ENCODE results near the gene EFNA5. TPM values are rescaled to one million over a fixed set of nuclear protein-coding genes. Genes with fewer than 3 reads are reported as not detected.

Gene EFNA5
- total and polyA plus RNA-seq, 2 of the 8 experiments (the other 6 are each of a cell fraction or from before 2014, with no cell fraction given), result 9.6 to 21.8 TPM

- CTCF ChIA-PET (ENCODE audit: partially characterized antibody), result interaction anchor here (0.6 kb wide), 1 partner anchor 522 kb away, joined by 5 read pairs; no protein-coding TSS in a partner anchor
Observed at GRCh38 chr5:107380654-107381053, 290.1 kb downstream of the EFNA5 start.

More at GRCh38 chr5:107380654-107381053, 290.1 kb downstream of the EFNA5 start:
- Histone ChIP-seq H3K4me3 (ENCODE audit: extremely low read depth in 1 of 4, insufficient read depth in 2 of 4, low read depth in 3 of 4, low read length in 4 of 4) (no peak overlapping the region), H2BK5ac (ENCODE audit: low read depth, low read length) (no peak overlapping the region), H2BK12ac (ENCODE audit: low read depth, low read length) (no peak overlapping the region), H3K23me2 (ENCODE audit: low read depth, low read length) (no peaks in the 10 kb centered on the region), H3K18ac (ENCODE audit: extremely low read depth, low read length) (no peak overlapping the region), H2BK15ac (ENCODE audit: low read length) (no peak overlapping the region), H2AFZ (ENCODE audit: low read length) (no peak overlapping the region), H2BK20ac (ENCODE audit: low read length) (no peak overlapping the region), H3K14ac (ENCODE audit: insufficient read length) (no peak overlapping the region), H3K23ac (ENCODE audit: insufficient read length) (no peak overlapping the region), H3K4me1 (replicated peaks in 1 of 4; ENCODE audit: control insufficient read depth in 3 of 4, insufficient read depth in 4 of 4, low read length in 3 of 4) (peaks cover 0 to 7% (median 3%) of the 10 kb centered on the region in 4 experiments; a peak in 3 of 7 replicates), H4K91ac (replicated peaks; ENCODE audit: insufficient read length, low read length) (no peak overlapping the region), H3K4me2 (ENCODE audit: insufficient read depth in 1 of 2, low read depth in 2 of 2, low read length in 2 of 2) (no peak overlapping the region), H2BK120ac (replicated peaks; ENCODE audit: low read depth, low read length) (no peak overlapping the region), H3K27me3 (replicated peaks in 1 of 4; ENCODE audit: control insufficient read depth in 3 of 4, extremely low read depth in 1 of 4, insufficient read depth in 3 of 4, low read length in 3 of 4) (no peaks in the 10 kb centered on the region), H4K5ac (ENCODE audit: insufficient read length, low read depth, low read length) (no peak overlapping the region), H3K36me3 (ENCODE audit: control insufficient read depth in 2 of 4, insufficient read depth in 4 of 4, low read length in 3 of 4) (no peaks in the 10 kb centered on the region), H3K9me3 (ENCODE audit: insufficient read depth in 2 of 2, low read depth in 1 of 2, low read length in 1 of 2) (no peaks in the 10 kb centered on the region), H3K27ac (ENCODE audit: low read depth, low read length) (no peak overlapping the region), H2AK5ac (ENCODE audit: low read depth, low read length) (no peak overlapping the region), H3K4ac (replicated peaks; ENCODE audit: insufficient read length, low read depth, low read length) (no peak overlapping the region), H4K8ac (ENCODE audit: extremely low read depth, insufficient read depth, low read length) (no peak overlapping the region), H3K79me1 (ENCODE audit: low read depth, low read length) (no peaks in the 10 kb centered on the region), H3K9ac (replicated peaks in 1 of 4; ENCODE audit: extremely low read depth in 1 of 4, low read depth in 3 of 4, low read length in 3 of 4) (no peak overlapping the region), H4K20me1 (replicated peaks in 1 of 2; ENCODE audit: control insufficient read depth in 1 of 2, insufficient read depth in 2 of 2, low read length in 2 of 2) (no peaks in the 10 kb centered on the region), H3K79me2 (ENCODE audit: control insufficient read depth in 1 of 2, insufficient read depth in 2 of 2, low read length in 2 of 2) (no peaks in the 10 kb centered on the region), H3K56ac (replicated peaks; ENCODE audit: insufficient read length, low read depth, low read length) (no peak overlapping the region)
- no peak for DNase-seq (ENCODE audit: low read depth in 1 of 2, low spot score in 2 of 2)
- no peak for FAIRE-seq
- POLR2A ChIA-PET (ENCODE audit: partially characterized antibody), result no interaction called here
- WGBS, 2 experiments (ENCODE audit: extremely low coverage in 1 of 2, insufficient coverage in 1 of 2, insufficient read length in 1 of 2, insufficient replicate concordance in 2 of 2, low coverage in 1 of 2, low lambda C conversion rate in 2 of 2, missing lambda C conversion rate in 1 of 2), result 85% methylated on average over 10 of the region's 10 CpGs; no CpG with 5 or more reads in 1 of the 2 experiments
- TF ChIP-seq, protein P1, sequence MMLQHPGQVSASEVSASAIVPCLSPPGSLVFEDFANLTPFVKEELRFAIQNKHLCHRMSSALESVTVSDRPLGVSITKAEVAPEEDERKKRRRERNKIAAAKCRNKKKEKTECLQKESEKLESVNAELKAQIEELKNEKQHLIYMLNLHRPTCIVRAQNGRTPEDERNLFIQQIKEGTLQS (IDR thresholded peaks at IDR 0.05; ENCODE audit: insufficient read depth, low read depth, low read length), result no peak

Measured in H1 (cell line).